HepG2 (cell line): ENCODE data around the gene ZNF185. TPM values are rescaled to one million over a fixed set of nuclear protein-coding genes. Genes with fewer than 3 reads are reported as not detected.

Experiments
- ATAC-seq: fragments of 200-7000 bp; cut with Tn5 transposase; 3 replicates; pipeline ENCODE4 v1.9.1; 2020; ENCODE audit warnings: mild to moderate bottlenecking, moderate library complexity
- BruUV-seq: library from RNA; stranded (reverse); fragments of 400-500 nt; replicated peaks from 2 replicates; lab custom pipeline; 2021; lab: Mats Ljungman, UMichigan
- CTCF ChIA-PET: fragments of 300-600 bp; formaldehyde crosslinking; extraction: SDS; loops from one replicate; lab custom pipeline; 2021; ENCODE audit warnings: low total read pairs, inconsistent platforms, low intra/inter-chr PET ratio; lab: Yijun Ruan, JAX
- POLR2A ChIA-PET: fragments of 350-600 bp; sonication (Branson Sonifier 250); formaldehyde crosslinking; loops from one replicate; lab custom pipeline; 2020; ENCODE audit warnings: antibody characterized with exemption, inconsistent platforms; lab: Yijun Ruan, JAX
- DNase-seq: peaks from one replicate; pipeline ENCODE4 v3.0.0-alpha.2; 2015; ENCODE audit warnings: low spot score
- FAIRE-seq: peaks from 3 replicates; lab custom pipeline; 2011; peaks lifted over from hg19 to GRCh38; lab: Jason Lieb, UNC
- H2AFZ ChIP-seq: one replicate; pipeline ENCODE4 v1.6.1; 2011; ENCODE audit warnings: low read length, inconsistent platforms
- H3K27ac ChIP-seq: fragments of 300-600 bp; 3 replicates; pipeline ENCODE4 v1.8.0; 2011; ENCODE audit warnings: mixed run types, mild to moderate bottlenecking, mixed read lengths, low read length, inconsistent platforms; ENCODE audit not compliant: insufficient read depth; ENCODE audit errors: extremely low read length
- H3K27me3 ChIP-seq, 2 experiments: fragments of 200-600 bp in 1 of 2; 2 replicates in 1 of 2; 3 replicates in 1 of 2; pipeline versions ENCODE4 v1.6.0 to v1.8.0; 2011; ENCODE audit warnings: low read length in 2 of 2, mild to moderate bottlenecking in 2 of 2, moderate library complexity in 2 of 2, inconsistent platforms in 1 of 2; ENCODE audit not compliant: insufficient read depth in 2 of 2, control insufficient read depth in 1 of 2
- H3K36me3 ChIP-seq, 2 experiments: fragments of 200-600 bp in 1 of 2; replicated peaks in 1 of 2; 2 replicates in 1 of 2; 3 replicates in 1 of 2; pipeline versions ENCODE4 v1.5.1 to v1.8.0; 2011; ENCODE audit warnings: low read length in 2 of 2, inconsistent platforms in 1 of 2; ENCODE audit not compliant: insufficient read depth in 2 of 2, control insufficient read depth in 1 of 2
- H3K4me1 ChIP-seq: 2 replicates; pipeline ENCODE4 v1.5.1; 2012; ENCODE audit warnings: low read length, inconsistent platforms; ENCODE audit not compliant: insufficient read depth
- H3K4me2 ChIP-seq: 2 replicates; pipeline ENCODE4 v1.6.0; 2011; ENCODE audit warnings: low read depth, low read length, inconsistent platforms
- H3K4me3 ChIP-seq, 3 experiments: fragments of 200-600 bp in 1 of 3; sonication (generic), shearing (Covaris generic) in 1 of 3; replicated peaks in 1 of 3; 2 replicates each; pipeline ENCODE4 v1.5.1; 2011 to 2016; ENCODE audit warnings: low read length in 3 of 3, inconsistent platforms in 2 of 3, low read depth in 2 of 3, mild to moderate bottlenecking in 2 of 3, control low read depth in 1 of 3, mixed read lengths in 1 of 3; ENCODE audit not compliant: insufficient read depth in 1 of 3
- H3K79me2 ChIP-seq: one replicate; pipeline ENCODE4 v1.6.1; 2011; ENCODE audit warnings: low read length, inconsistent platforms; ENCODE audit not compliant: insufficient read depth
- H3K9ac ChIP-seq: 2 replicates; pipeline ENCODE4 v1.6.0; 2011; ENCODE audit warnings: mild to moderate bottlenecking, low read depth, low read length, inconsistent platforms; ENCODE audit not compliant: insufficient read depth
- H3K9me3 ChIP-seq: 2 replicates; pipeline ENCODE4 v1.5.1; 2012; ENCODE audit warnings: mild to moderate bottlenecking, low read length
- H4K20me1 ChIP-seq: 2 replicates; pipeline ENCODE4 v1.6.0; 2011; ENCODE audit warnings: inconsistent platforms, mild to moderate bottlenecking, low read length, moderate library complexity; ENCODE audit not compliant: insufficient read depth
- ATF7 ChIP-seq, 2 experiments: fragments of 450-650 bp in 1 of 2; sonication (generic) in 1 of 2; formaldehyde crosslinking in 1 of 2; IDR thresholded peaks; 2 replicates each; pipeline versions ENCODE4 v1.4.0 to v1.6.1; 2016 to 2020; ENCODE audit warnings: antibody characterized with exemption in 1 of 2, mild to moderate bottlenecking in 1 of 2, missing genetic modification reagents in 1 of 2
- HOXA5 ChIP-seq: sonication (generic); formaldehyde crosslinking; IDR thresholded peaks from 2 replicates; pipeline ENCODE4 v1.4.0; 2020; ENCODE audit warnings: missing genetic modification reagents
- MAFK ChIP-seq, 2 experiments: IDR thresholded peaks in 1 of 2; conservative IDR thresholded peaks in 1 of 2; 2 replicates each; pipeline ENCODE4 v1.6.1; 2011; ENCODE audit warnings: improper control_type of control experiment in 2 of 2, low read length in 2 of 2
- NCOR1 ChIP-seq: fragments of 200-600 bp; sonication (generic); IDR thresholded peaks from 2 replicates; pipeline ENCODE4 v1.7.0; 2017; ENCODE audit warnings: antibody characterized with exemption, low read length, borderline replicate concordance
- TBX2 ChIP-seq: sonication (generic); formaldehyde crosslinking; IDR thresholded peaks from 2 replicates; pipeline ENCODE4 v1.5.0; 2020; ENCODE audit warnings: missing genetic modification reagents, mild to moderate bottlenecking, borderline replicate concordance
- WGBS: methylation state at CpG from one replicate; pipeline ENCODE4 v1.1.6; 2017; ENCODE audit warnings: low lambda C conversion rate; 5-methylcytosine and 5-hydroxymethylcytosine counted together
- in situ Hi-C: cut with HindIII; loops from 2 replicates; pipeline ENCODE4 v1.10.0; 2017; ENCODE audit warnings: low pct_unique_long_range_greater_than_20kb; ENCODE audit not compliant: extremely low pct_ligation_motif_present
- intact Hi-C: fragments of 100-400 bp; cut with micrococcal nuclease; formaldehyde crosslinking; loops from one replicate; pipeline ENCODE4 v1.10.0; 2022; ENCODE audit not compliant: unreplicated experiment
- polyA plus RNA-seq, 8 experiments: library from polyadenylated mRNA; depleted of rRNA in 3 of 8; stranded (reverse) in 7 of 8; unstranded in 1 of 8; fragments of >200 nt; fragmentation: Illumina TruSeq in 4 of 8; extraction: Trizol in 4 of 8; gene quantifications; 2 replicates each; pipeline versions ENCODE4 v1.2.1 to v1.2.3, GENCODE V29; 2011 to 2016; ENCODE audit warnings: low read depth in 4 of 8, missing spikeins in 1 of 8, mixed read lengths in 1 of 8; ENCODE audit not compliant: insufficient read depth in 1 of 8
- total RNA-seq, 5 experiments: library from RNA; depleted of rRNA; stranded (reverse); fragments of >200 nt; fragmentation: Illumina TruSeq; extraction: Trizol; gene quantifications; 2 replicates each; pipeline ENCODE4 v1.2.3, GENCODE V29; 2016; ENCODE audit warnings: low read depth in 1 of 5

ZNF185 gene
- total and polyA plus RNA-seq, 2 of the 13 experiments (the other 11 are each of a cell fraction or from before 2014, with no cell fraction given), result 1.6 to 3.4 TPM

DNA sequence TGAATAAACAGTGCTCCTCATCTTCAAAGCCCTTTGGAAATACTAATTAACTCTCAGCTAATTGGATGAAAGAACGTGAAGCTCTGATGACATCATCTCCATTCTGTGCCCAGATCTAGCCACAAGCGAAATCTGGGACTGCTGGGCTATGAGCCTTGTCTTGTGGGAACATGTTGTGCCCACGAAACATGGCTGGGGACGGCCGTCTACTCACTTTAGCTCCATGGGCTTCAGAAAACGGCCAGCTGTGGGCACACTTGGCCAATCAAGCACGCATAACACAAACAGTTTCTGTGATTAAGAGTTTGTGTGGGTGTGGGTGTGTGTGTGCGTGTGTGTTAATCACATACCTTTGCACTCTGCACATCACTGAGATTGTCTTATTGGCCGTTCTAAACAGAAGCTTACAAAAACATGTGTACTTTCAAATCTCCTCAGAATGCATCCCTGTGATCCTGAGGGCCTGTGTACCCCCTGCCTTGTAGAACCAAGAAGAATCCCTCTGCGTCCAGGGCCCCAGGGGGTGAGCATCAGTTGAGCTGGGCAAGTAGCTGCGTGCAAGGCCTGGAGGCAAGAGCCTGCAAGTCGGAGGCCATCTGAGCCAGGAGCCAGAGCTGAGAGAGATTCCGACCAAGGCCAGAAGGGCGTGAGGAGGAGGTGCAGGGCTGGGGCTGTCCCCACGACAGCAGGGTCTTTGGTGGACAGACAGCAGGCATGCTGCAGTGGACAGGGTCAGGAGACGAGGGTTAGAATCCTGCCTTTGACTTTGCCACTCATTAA is 18.7 kb upstream of the ZNF185 start:
- FAIRE-seq (no peak), ATAC-seq (no peak), DNase-seq (no peak)
- Histone ChIP-seq H3K9ac (no peak overlapping the region), H3K36me3 (no peaks in the 10 kb centered on the region), H4K20me1 (no peaks in the 10 kb centered on the region), H2AFZ (no peak overlapping the region), H3K27ac (no peak overlapping the region), H3K79me2 (no peaks in the 10 kb centered on the region), H3K4me2 (no peak overlapping the region), H3K9me3 (no peaks in the 10 kb centered on the region), H3K4me3 (no peak overlapping the region), H3K4me1 (peaks cover 15% of the 10 kb centered on the region), H3K27me3 (peaks cover 1 to 5% of the 10 kb centered on the region in 2 experiments; a peak in 2 of 5 replicates)
- ChIA-PET CTCF (no interaction called here), POLR2A (no interaction called here)
- no TSS peak for BruUV-seq
- TF ChIP-seq ATF7 (IDR thresholded peaks at IDR 0.05), result peak; percentile 58
- no peak for TF ChIP-seq ATF7 (CRISPR knock-in tag; IDR thresholded peaks at IDR 0.05)
- no peak for TF ChIP-seq NCOR1
- WGBS, result 57% methylated on average over 1 of the region's 16 CpGs
- intact Hi-C loops (no loop called here), in situ Hi-C loops (no loop called here)

DNA sequence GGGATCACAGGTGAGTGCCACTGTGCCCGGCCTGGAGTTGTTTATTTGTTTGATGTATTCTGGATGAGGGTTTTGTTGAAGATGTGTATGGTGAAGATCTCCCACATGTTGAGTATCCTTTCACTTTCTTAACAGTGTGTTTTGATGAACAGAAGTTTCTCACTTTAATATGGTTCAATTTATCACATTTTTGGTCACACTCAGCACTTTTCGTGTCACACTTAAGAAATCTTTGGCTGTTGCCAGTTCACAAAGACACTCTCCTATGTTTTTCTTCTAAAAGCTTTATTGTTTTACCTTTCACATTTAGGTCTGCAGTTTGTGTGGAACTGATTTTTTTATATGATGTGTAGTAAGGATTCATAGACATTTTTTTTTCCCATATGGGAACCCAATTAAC is 16.6 kb upstream of the ZNF185 start:
- no peak for DNase-seq

More for the DNA sequence above, 16.6 kb upstream of the ZNF185 start:
- Histone ChIP-seq H3K4me2 (no peak overlapping the region), H3K9me3 (no peaks in the 10 kb centered on the region), H3K27ac (no peak overlapping the region)
- BruUV-seq, result no TSS peak
- TF ChIP-seq MAFK (conservative IDR thresholded peaks at IDR 0.05 in 1 of 2, IDR thresholded peaks at IDR 0.05 in 1 of 2; ENCODE audit: low read length in 2 of 2), result peak; percentile 49 to 57; a peak in 3 of 4 replicates
- no peak for TF ChIP-seq HOXA5
- no peak for TF ChIP-seq TBX2 (CRISPR knock-in tag)
- TF ChIP-seq, all 625 proteins: peak for 1
- Histone ChIP-seq H3K79me2 (no peaks in the 10 kb centered on the region), H2AFZ (no peak overlapping the region), H3K4me3 (no peak overlapping the region), H3K9ac (no peak overlapping the region), H3K27me3 (peaks cover 1 to 5% of the 10 kb centered on the region in 2 experiments; a peak in 2 of 5 replicates), H3K4me1 (peaks cover 15% of the 10 kb centered on the region), H4K20me1 (no peaks in the 10 kb centered on the region), H3K36me3 (no peaks in the 10 kb centered on the region)
- ChIA-PET POLR2A (no interaction called here), CTCF (no interaction called here)
- in situ Hi-C loops (no loop called here), intact Hi-C loops (no loop called here)
- FAIRE-seq, result no peak
- WGBS, result 0% methylated on average over 1 of the region's 2 CpGs
- no peak for ATAC-seq
